GOT3 (cell line): ENCODE results near the gene IL20RB.

Experiments used
- DNase-seq: peaks from one replicate; lab custom pipeline; 2025; ENCODE audit warnings: mixed read lengths; lab: John Stamatoyannopoulos, UW

The IL20RB gene

DNA sequence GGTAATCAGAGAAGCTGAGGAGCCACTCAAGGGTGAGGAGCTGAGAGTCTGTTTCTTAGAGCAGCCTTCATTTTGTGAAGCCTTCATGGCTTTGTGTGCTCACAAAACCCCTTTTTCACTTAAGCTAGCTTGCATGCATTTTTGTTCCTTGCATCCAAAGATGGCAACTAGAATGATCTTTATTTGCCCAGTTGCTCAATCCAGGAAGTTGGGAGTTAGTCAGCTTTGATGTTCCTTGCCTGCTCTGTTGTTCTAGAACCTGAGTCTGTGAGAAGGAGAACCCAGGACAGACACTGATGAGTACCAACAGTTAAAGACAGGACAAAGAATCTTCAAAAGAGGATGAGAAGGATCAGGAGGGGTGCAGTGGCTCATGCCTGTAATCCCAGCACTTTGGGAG, 81.8 kb downstream of the IL20RB start:
- DNase-seq: no peak

DNA sequence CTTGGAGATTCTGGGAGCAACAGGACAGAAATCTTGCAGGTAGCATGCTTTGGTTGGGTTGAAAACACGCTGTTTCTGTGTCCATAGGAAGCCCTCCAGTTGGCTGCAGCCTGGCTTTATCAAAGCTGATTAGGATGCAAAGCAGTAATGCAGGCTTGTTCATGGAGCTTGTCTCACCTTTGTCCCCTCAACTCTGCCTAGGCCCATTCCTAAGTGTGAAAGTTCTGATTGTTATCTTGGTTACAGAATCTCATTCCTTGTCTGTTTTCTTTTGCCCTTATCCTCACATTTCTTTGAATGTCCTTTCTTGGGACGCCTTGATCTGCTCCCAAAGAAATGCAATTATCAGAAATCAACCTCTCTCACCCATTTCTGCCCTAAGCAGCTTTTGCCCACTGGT, 83.5 kb downstream of the IL20RB start:
- no peak for DNase-seq

DNA sequence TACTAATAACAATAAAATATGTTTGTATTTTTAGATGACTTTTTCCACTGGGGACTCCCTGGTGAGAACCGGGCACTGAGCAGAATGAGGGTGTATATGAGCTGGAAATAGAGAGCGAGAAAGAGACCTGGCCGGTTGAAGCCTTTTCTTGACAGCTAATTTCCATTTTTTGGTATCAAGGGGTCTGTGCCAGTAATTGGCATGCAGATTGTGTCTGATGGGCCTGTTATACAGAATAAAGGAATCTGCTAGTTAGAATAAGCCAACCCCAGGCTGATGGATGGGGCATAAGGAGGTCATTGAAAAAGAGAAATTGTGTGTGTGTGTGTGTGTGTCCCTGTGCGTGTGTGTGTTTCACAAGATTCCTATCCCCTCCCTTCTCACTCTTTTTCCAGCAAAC, 83.9 kb downstream of the IL20RB start:
- DNase-seq: no peak

DNA sequence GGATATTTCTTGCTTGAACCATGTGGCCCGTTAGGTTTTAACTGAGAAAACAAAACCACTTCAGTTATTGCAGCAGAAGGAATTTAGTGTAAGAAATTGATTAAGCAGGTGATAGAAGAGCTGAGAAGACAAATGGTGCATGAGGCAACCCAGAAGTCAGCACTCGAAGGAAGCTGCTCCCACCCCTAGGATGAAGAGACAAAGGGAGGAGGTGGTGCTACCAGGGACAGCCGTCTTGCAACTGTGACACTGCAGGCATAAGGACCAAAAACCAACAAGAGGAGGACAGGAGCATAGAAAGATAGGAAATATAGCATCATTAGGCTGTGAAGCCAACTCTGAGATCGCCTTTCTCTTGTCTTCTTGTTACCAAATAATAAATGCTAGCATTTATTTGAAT, 89.0 kb downstream of the IL20RB start:
- DNase-seq: no peak

DNA sequence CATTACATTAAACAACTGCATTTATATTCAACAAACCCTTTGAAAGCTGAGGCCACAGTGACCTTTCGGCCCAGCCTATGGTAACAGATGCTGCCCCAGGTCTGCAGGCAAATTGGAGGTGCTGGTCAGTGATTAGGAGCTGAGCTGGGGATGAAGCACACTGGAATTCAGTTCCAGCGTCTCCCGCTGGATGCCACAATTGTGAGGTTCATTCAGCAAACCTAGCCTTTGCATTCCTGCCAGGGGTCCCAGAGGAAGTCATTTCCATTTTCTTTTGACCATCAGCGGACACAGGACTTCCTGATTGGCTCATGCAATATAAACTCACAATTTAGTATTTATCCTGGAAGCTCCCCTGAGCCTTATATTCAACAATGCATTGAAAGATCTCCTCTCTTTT, 89.5 kb downstream of the IL20RB start:
- no peak for DNase-seq

DNA sequence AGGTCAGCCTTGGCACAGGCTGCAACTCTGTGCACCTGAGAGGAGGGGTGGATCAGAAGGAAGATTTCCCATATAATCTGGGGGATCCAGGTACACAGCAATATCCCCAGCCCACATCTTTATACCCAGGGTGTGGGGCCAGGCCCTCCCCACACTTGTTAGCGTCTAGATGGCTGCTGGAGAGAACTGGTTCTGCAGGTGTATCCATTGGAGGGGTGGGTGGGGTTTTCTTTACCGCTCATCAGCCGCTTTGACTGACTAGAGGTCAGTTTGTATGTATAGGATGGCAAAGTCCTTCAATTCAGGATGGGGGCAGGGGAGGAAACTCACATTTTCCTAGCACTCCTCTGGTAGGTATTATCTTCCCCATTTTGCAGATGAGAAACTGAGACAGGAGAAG, 92.5 kb downstream of the IL20RB start:
- no peak for DNase-seq

DNA sequence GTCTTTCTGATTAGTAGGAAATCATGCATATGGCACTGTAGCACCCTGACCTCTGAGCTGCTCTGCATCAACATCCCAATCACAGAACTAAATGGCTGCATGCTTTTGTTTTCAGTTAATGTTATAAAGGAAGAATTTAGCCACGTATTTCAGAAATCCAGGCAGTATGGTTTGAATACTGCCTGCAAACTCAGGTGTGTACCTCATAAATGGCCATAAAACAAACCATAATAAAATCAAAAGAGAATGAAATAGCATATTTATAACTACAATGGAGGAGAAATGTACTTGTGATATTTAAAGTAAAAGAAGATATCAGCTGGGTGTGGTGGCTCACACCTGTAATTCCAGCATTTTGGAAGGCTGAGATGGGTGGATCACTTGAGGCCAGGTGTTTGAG, 94.5 kb downstream of the IL20RB start:
- no peak for DNase-seq
